Thyroid gland (tissue), 4 donors: Measurements from ENCODE around the gene GNG12. TPM values are rescaled to one million over a fixed set of nuclear protein-coding genes. Genes with fewer than 3 reads are reported as not detected.
A peak's percentile ranks its signal among the peaks of the same experiment; 100 is the strongest.

Experiments
- DNase-seq, 2 donors: peaks; one replicate each; pipeline ENCODE4 v3.0.0-alpha.2; 2019
- H3K27ac ChIP-seq, 3 donors: fragments of 200-600 bp; sonication (generic); 1 replicate in 2 of 3; 2 replicates in 1 of 3; pipeline ENCODE4 v1.5.1; 2016 to 2019; ENCODE audit warnings: mild to moderate bottlenecking in 1 of 3, moderate library complexity in 1 of 3
- H3K27me3 ChIP-seq: fragments of 200-600 bp; sonication (generic); one replicate; pipeline ENCODE4 v1.5.1; 2019
- H3K36me3 ChIP-seq, 2 donors: fragments of 200-600 bp; sonication (generic); one replicate each; pipeline ENCODE4 v1.5.1; 2016 to 2019
- H3K4me1 ChIP-seq, 2 donors: fragments of 200-600 bp; sonication (generic); one replicate each; pipeline ENCODE4 v1.5.1; 2017 to 2019
- H3K4me3 ChIP-seq, 3 donors: fragments of 200-600 bp; sonication (generic); replicated peaks in 1 of 3; 1 replicate in 2 of 3; 2 replicates in 1 of 3; pipeline ENCODE4 v1.5.1; 2016; ENCODE audit warnings: mild to moderate bottlenecking in 1 of 3
- H3K9me3 ChIP-seq: fragments of 200-600 bp; sonication (generic); one replicate; pipeline ENCODE4 v1.5.1; 2017
- CTCF ChIP-seq, 6 experiments: fragments of 200-600 bp in 3 of 6; fragments of 450-650 bp in 3 of 6; sonication (generic) in 3 of 6; IDR thresholded peaks; one replicate each; pipeline ENCODE4 v1.5.1; 2016 to 2019; ENCODE audit warnings: antibody characterized with exemption in 6 of 6, mild to moderate bottlenecking in 2 of 6, inconsistent platforms in 1 of 6, moderate library complexity in 1 of 6
- POLR2A ChIP-seq, 2 donors: fragments of 450-650 bp; IDR thresholded peaks; one replicate each; pipeline ENCODE4 v1.6.1; 2017; ENCODE audit warnings: antibody characterized with exemption in 2 of 2, mild to moderate bottlenecking in 2 of 2, moderate library complexity in 1 of 2
- WGBS, 2 donors: methylation state at CpG; one replicate each; pipeline ENCODE4 v1.1.5; 2017; 5-methylcytosine and 5-hydroxymethylcytosine counted together
- intact Hi-C: fragments of 100-400 bp; cut with DNase I; formaldehyde crosslinking; loops from one replicate; pipeline ENCODE4 v1.15.1; 2023
- total RNA-seq, 4 donors: library from RNA; depleted of rRNA; stranded (reverse); fragments of >200 nt; gene quantifications; one replicate each; pipeline ENCODE4 v1.2.3, GENCODE V29; 2016

The GNG12 gene
- total RNA-seq, 4 donors from 2014 or later = 100 to 155 (median 127) TPM

GRCh38 chr1:67838180-67838910, 5.1 kb upstream of the GNG12 start:
- DNase-seq = no peak
- Histone ChIP-seq H3K4me1 (peaks cover 17 to 25% of the 10 kb centered on the region in 2 donors), H3K27ac (no peak overlapping the region), H3K27me3 (no peaks in the 10 kb centered on the region), H3K9me3 (no peaks in the 10 kb centered on the region), H3K4me3 (no peak overlapping the region), H3K36me3 (no peaks in the 10 kb centered on the region)
- no peak for TF ChIP-seq POLR2A (IDR thresholded peaks at IDR 0.05)
- TF ChIP-seq CTCF (IDR thresholded peaks at IDR 0.05) = no peak
- intact Hi-C loops = loop anchor here (10.0 kb wide), 1 partner anchor 304 kb away; no protein-coding TSS in a partner anchor
- 66 to 71% methylated on average over 5 of the region's 5 CpGs for WGBS, 2 donors

GRCh38 chr1:67836769-67837168, 3.5 kb upstream of the GNG12 start:
- no peak for DNase-seq
- intact Hi-C loops = loop anchor here (10.0 kb wide), 1 partner anchor 302 kb away; no protein-coding TSS in a partner anchor
- Histone ChIP-seq H3K4me1 (peaks cover 17 to 25% of the 10 kb centered on the region in 2 donors), H3K4me3 (no peak overlapping the region), H3K36me3 (no peaks in the 10 kb centered on the region), H3K27me3 (no peaks in the 10 kb centered on the region), H3K27ac (no peak overlapping the region), H3K9me3 (no peaks in the 10 kb centered on the region)
- TF ChIP-seq POLR2A (IDR thresholded peaks at IDR 0.05) (no peak), CTCF (IDR thresholded peaks at IDR 0.05) (no peak)
- WGBS, 2 donors = 72 to 90% methylated on average over 2 of the region's 2 CpGs

- Histone ChIP-seq H3K27me3 (no peaks in the 10 kb centered on the region), H3K27ac (no peak overlapping the region), H3K36me3 (no peaks in the 10 kb centered on the region), H3K4me3 (no peak overlapping the region), H3K4me1 (peaks cover 17 to 26% of the 10 kb centered on the region in 2 donors), H3K9me3 (no peaks in the 10 kb centered on the region)
- intact Hi-C loops = loop anchor here (10.0 kb wide), 1 partner anchor 301 kb away; no protein-coding TSS in a partner anchor
- no peak for TF ChIP-seq CTCF (IDR thresholded peaks at IDR 0.05)
- no peak for TF ChIP-seq POLR2A (IDR thresholded peaks at IDR 0.05)
- no peak for DNase-seq
- WGBS, 2 donors = 43 to 69% methylated on average over 3 of the region's 3 CpGs
Observed at GRCh38 chr1:67835663-67836452, 2.6 kb upstream of the GNG12 start.

- no peak overlapping the region for H3K4me3 ChIP-seq
- peak in 1 of 2 donors; percentile 37 for TF ChIP-seq POLR2A (IDR thresholded peaks at IDR 0.05)
- TF ChIP-seq CTCF (IDR thresholded peaks at IDR 0.05) = no peak
- H3K27me3 ChIP-seq = no peaks in the 10 kb centered on the region
- H3K27ac ChIP-seq = peak overlapping the region; percentile 66 to 97 (median 92)
- H3K36me3 ChIP-seq = no peaks in the 10 kb centered on the region
- intact Hi-C loops = loop anchor here (10.0 kb wide), 1 partner anchor 300 kb away; no protein-coding TSS in a partner anchor
- DNase-seq = peak; percentile 66 to 77
- H3K4me1 ChIP-seq = peaks cover 17 to 31% of the 10 kb centered on the region in 2 donors
- no peaks in the 10 kb centered on the region for H3K9me3 ChIP-seq
- 42 to 47% methylated on average over 4 of the region's 4 CpGs for whole genome bisulfite sequencing, 2 donors
Observed at GRCh38 chr1:67834246-67834877, 1.1 kb upstream of the GNG12 start.
